ENCODE measurements around the gene ANKRD31.
A peak's percentile ranks its signal among the peaks of the same experiment; 100 is the strongest.

The ANKRD31 gene

DNA sequence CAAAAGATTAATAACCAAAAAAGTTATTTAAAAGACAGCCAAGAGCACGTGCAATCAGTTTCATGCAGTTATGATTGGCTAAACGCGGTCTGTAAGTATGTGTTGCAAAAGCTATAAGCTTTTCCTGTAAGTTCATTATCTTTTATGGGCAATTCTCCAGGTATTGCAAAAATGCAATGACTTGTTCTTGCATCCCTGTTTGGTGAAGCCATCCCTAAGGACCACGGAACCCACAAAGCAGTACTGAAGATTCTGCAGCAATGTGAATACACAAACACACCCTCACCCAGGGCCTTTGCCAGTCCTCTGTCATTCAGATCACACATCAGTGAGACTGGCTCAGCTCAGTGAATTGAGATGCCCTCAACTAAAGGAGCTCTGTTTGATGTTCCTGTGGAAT is 195.7 kb downstream of the ANKRD31 start:
- Histone ChIP-seq H3K4ac (ENCODE audit: low read depth, low read length) (no peak overlapping the region), H2AK5ac (ENCODE audit: low read length) (no peak overlapping the region), H3K79me2 (ENCODE audit: control insufficient read depth, insufficient read depth, low read length, poor library complexity) (no peaks in the 10 kb centered on the region), H3K14ac (ENCODE audit: low read length) (no peak overlapping the region), H3K4me3 (ENCODE audit: low read depth, low read length) (no peak overlapping the region), H2BK5ac (ENCODE audit: low read depth, low read length, poor library complexity) (no peak overlapping the region), H3K18ac (ENCODE audit: low read length) (no peak overlapping the region), H4K91ac (ENCODE audit: low read depth, low read length) (no peak overlapping the region), H4K8ac (ENCODE audit: low read depth, low read length) (no peak overlapping the region), H2AFZ (ENCODE audit: insufficient read depth, low read length, poor library complexity) (no peak overlapping the region), H3K23ac (ENCODE audit: low read length) (no peak overlapping the region), H3K79me1 (ENCODE audit: low read length) (peaks cover 4% of the 10 kb centered on the region), H3K27me3 (ENCODE audit: insufficient read depth, low read length) (no peaks in the 10 kb centered on the region), H3K36me3 (ENCODE audit: control insufficient read depth in 1 of 2, insufficient read depth in 2 of 2, low read length in 2 of 2) (peaks cover 7 to 16% of the 10 kb centered on the region in 2 experiments), H2BK120ac (ENCODE audit: insufficient read depth, low read length, poor library complexity) (no peak overlapping the region), H4K12ac (ENCODE audit: low read depth, low read length) (no peak overlapping the region), H3K27ac (ENCODE audit: low read depth, low read length) (no peak overlapping the region), H3K9me3 (ENCODE audit: insufficient read depth, low read depth, low read length) (no peaks in the 10 kb centered on the region), H3K9ac (ENCODE audit: low read length) (no peak overlapping the region), H3K4me2 (ENCODE audit: low read length) (no peak overlapping the region), H2BK12ac (ENCODE audit: low read length) (no peak overlapping the region), H3K4me1 (ENCODE audit: control insufficient read depth in 1 of 2, insufficient read depth in 2 of 2, low read length in 2 of 2) (peaks cover 2 to 5% of the 10 kb centered on the region in 2 experiments)
- WGBS (ENCODE audit: extremely low coverage, insufficient coverage, insufficient read length), result no CpG with 5 or more reads among the region's 4 CpGs
- no peak for DNase-seq

DNA sequence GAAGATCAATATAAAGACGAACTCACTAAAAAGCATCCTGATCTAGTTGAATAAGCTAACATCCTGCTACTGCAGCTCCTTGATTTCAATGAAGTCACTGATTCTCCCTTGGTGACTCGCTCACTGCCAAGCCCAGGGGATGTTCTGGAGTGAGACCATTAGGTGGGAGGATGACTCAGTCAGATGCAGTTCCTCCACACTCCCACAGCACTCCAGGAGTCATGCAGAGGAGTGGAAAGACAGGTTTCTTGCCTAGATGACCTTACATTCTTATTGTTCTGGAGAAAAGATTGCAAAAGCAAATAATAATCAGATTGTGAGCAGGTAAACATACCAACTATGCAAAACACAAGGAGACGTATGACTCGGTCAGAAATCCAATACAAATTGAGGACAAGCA is 199.6 kb downstream of the ANKRD31 start:
- Histone ChIP-seq H3K9ac (ENCODE audit: low read length) (no peak overlapping the region), H3K23ac (ENCODE audit: low read length) (no peak overlapping the region), H2AK5ac (ENCODE audit: low read length) (no peak overlapping the region), H4K91ac (ENCODE audit: low read depth, low read length) (no peak overlapping the region), H3K4me3 (ENCODE audit: low read depth, low read length) (no peak overlapping the region), H3K4me2 (ENCODE audit: low read length) (no peak overlapping the region), H3K18ac (ENCODE audit: low read length) (no peak overlapping the region), H3K79me1 (ENCODE audit: low read length) (peaks cover 2% of the 10 kb centered on the region), H3K79me2 (ENCODE audit: control insufficient read depth, insufficient read depth, low read length, poor library complexity) (no peaks in the 10 kb centered on the region), H3K27me3 (ENCODE audit: insufficient read depth, low read length) (no peaks in the 10 kb centered on the region), H2BK12ac (ENCODE audit: low read length) (no peak overlapping the region), H3K27ac (ENCODE audit: low read depth, low read length) (peak overlapping the region; percentile 57), H2AFZ (ENCODE audit: insufficient read depth, low read length, poor library complexity) (no peak overlapping the region), H3K4ac (ENCODE audit: low read depth, low read length) (no peak overlapping the region), H4K8ac (ENCODE audit: low read depth, low read length) (no peak overlapping the region), H2BK120ac (ENCODE audit: insufficient read depth, low read length, poor library complexity) (no peak overlapping the region), H4K12ac (ENCODE audit: low read depth, low read length) (no peak overlapping the region), H3K9me3 (ENCODE audit: insufficient read depth, low read depth, low read length) (no peaks in the 10 kb centered on the region), H3K4me1 (ENCODE audit: control insufficient read depth in 1 of 2, insufficient read depth in 2 of 2, low read length in 2 of 2) (peaks cover 2 to 5% of the 10 kb centered on the region in 2 experiments), H3K14ac (ENCODE audit: low read length) (no peak overlapping the region), H2BK5ac (ENCODE audit: low read depth, low read length, poor library complexity) (no peak overlapping the region), H3K36me3 (ENCODE audit: control insufficient read depth in 1 of 2, insufficient read depth in 2 of 2, low read length in 2 of 2) (peaks cover 4 to 14% of the 10 kb centered on the region in 2 experiments)
- no CpG with 5 or more reads among the region's 4 CpGs for WGBS (ENCODE audit: extremely low coverage, insufficient coverage, insufficient read length)
- DNase-seq, result peak; percentile 94 to 96

GRCh38 chr5:75034137-75034739 is 202.4 kb downstream of the ANKRD31 start:
- H3K23ac ChIP-seq (ENCODE audit: low read length), result no peak overlapping the region
- no peak overlapping the region for H3K9ac ChIP-seq (ENCODE audit: low read length)
- peaks cover 4 to 10% of the 10 kb centered on the region in 2 experiments for H3K36me3 ChIP-seq (ENCODE audit: control insufficient read depth in 1 of 2, insufficient read depth in 2 of 2, low read length in 2 of 2)
- H3K27ac ChIP-seq (ENCODE audit: low read depth, low read length), result no peak overlapping the region
- H3K27me3 ChIP-seq (ENCODE audit: insufficient read depth, low read length), result no peaks in the 10 kb centered on the region
- no peak overlapping the region for H2AK5ac ChIP-seq (ENCODE audit: low read length)
- H4K91ac ChIP-seq (ENCODE audit: low read depth, low read length), result no peak overlapping the region
- no peaks in the 10 kb centered on the region for H3K79me2 ChIP-seq (ENCODE audit: control insufficient read depth, insufficient read depth, low read length, poor library complexity)
- H3K18ac ChIP-seq (ENCODE audit: low read length), result no peak overlapping the region
- no CpG with 5 or more reads among the region's 6 CpGs for WGBS (ENCODE audit: extremely low coverage, insufficient coverage, insufficient read length)
- H4K8ac ChIP-seq (ENCODE audit: low read depth, low read length), result no peak overlapping the region
- H4K12ac ChIP-seq (ENCODE audit: low read depth, low read length), result no peak overlapping the region
- peaks cover 2% of the 10 kb centered on the region for H3K79me1 ChIP-seq (ENCODE audit: low read length)
- no peaks in the 10 kb centered on the region for H3K9me3 ChIP-seq (ENCODE audit: insufficient read depth, low read depth, low read length)
- no peak overlapping the region for H3K14ac ChIP-seq (ENCODE audit: low read length)
- H2BK120ac ChIP-seq (ENCODE audit: insufficient read depth, low read length, poor library complexity), result no peak overlapping the region
- no peak overlapping the region for H2BK5ac ChIP-seq (ENCODE audit: low read depth, low read length, poor library complexity)
- no peak overlapping the region for H3K4me3 ChIP-seq (ENCODE audit: low read depth, low read length)
- H2AFZ ChIP-seq (ENCODE audit: insufficient read depth, low read length, poor library complexity), result no peak overlapping the region
- DNase-seq, result no peak
- H3K4me2 ChIP-seq (ENCODE audit: low read length), result no peak overlapping the region
- H2BK12ac ChIP-seq (ENCODE audit: low read length), result no peak overlapping the region
- H3K4me1 ChIP-seq (ENCODE audit: control insufficient read depth in 1 of 2, insufficient read depth in 2 of 2, low read length in 2 of 2), result peaks cover 2 to 5% of the 10 kb centered on the region in 2 experiments
- H3K4ac ChIP-seq (ENCODE audit: low read depth, low read length), result no peak overlapping the region

DNA sequence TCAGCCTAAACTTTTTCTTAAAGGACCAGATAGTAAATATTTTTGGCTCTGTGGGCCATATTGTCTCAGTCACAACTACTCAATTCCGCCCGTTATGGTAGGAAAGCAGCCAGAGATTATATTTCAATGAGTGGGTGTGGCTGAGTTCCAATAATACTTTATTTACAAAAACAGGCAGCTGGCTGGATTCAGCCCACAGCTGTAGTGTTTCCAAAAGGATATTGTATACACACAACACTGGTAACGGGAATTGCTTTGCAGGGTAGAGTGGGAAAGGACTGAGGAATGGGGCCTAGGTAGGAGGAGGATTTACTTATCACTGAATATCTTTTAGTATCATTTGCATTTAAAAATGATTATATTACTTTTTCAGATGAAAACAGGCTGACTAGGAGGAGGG is 205.3 kb downstream of the ANKRD31 start:
- H4K8ac ChIP-seq (ENCODE audit: low read depth, low read length), result no peak overlapping the region
- no peaks in the 10 kb centered on the region for H3K79me2 ChIP-seq (ENCODE audit: control insufficient read depth, insufficient read depth, low read length, poor library complexity)
- H3K9me3 ChIP-seq (ENCODE audit: insufficient read depth, low read depth, low read length), result no peaks in the 10 kb centered on the region
- no peak overlapping the region for H3K4me2 ChIP-seq (ENCODE audit: low read length)
- no peak overlapping the region for H2BK5ac ChIP-seq (ENCODE audit: low read depth, low read length, poor library complexity)
- no peak overlapping the region for H2BK120ac ChIP-seq (ENCODE audit: insufficient read depth, low read length, poor library complexity)
- no peaks in the 10 kb centered on the region for H3K4me1 ChIP-seq (ENCODE audit: control insufficient read depth in 1 of 2, insufficient read depth in 2 of 2, low read length in 2 of 2)
- WGBS (ENCODE audit: extremely low coverage, insufficient coverage, insufficient read length), result no CpG with 5 or more reads among the region's 3 CpGs
- H3K27ac ChIP-seq (ENCODE audit: low read depth, low read length), result no peak overlapping the region
- H3K4ac ChIP-seq (ENCODE audit: low read depth, low read length), result no peak overlapping the region
- H4K12ac ChIP-seq (ENCODE audit: low read depth, low read length), result no peak overlapping the region
- no peak overlapping the region for H2BK12ac ChIP-seq (ENCODE audit: low read length)
- no peak overlapping the region for H3K9ac ChIP-seq (ENCODE audit: low read length)
- no peak overlapping the region for H2AK5ac ChIP-seq (ENCODE audit: low read length)
- no peak overlapping the region for H3K18ac ChIP-seq (ENCODE audit: low read length)
- no peak overlapping the region for H2AFZ ChIP-seq (ENCODE audit: insufficient read depth, low read length, poor library complexity)
- no peak for DNase-seq
- H3K14ac ChIP-seq (ENCODE audit: low read length), result no peak overlapping the region
- no peaks in the 10 kb centered on the region for H3K79me1 ChIP-seq (ENCODE audit: low read length)
- no peak overlapping the region for H4K91ac ChIP-seq (ENCODE audit: low read depth, low read length)
- H3K4me3 ChIP-seq (ENCODE audit: low read depth, low read length), result no peak overlapping the region
- H3K23ac ChIP-seq (ENCODE audit: low read length), result no peak overlapping the region
- H3K27me3 ChIP-seq (ENCODE audit: insufficient read depth, low read length), result no peaks in the 10 kb centered on the region
- H3K36me3 ChIP-seq (ENCODE audit: control insufficient read depth in 1 of 2, insufficient read depth in 2 of 2, low read length in 2 of 2), result peaks cover 4 to 12% of the 10 kb centered on the region in 2 experiments
